Activated T-cell treated with anti-CD3 and anti-CD28 coated beads, Interleukin-2, amount 50 U/mL, for 4 hours (primary cell): ENCODE data around the gene LRRC4C. TPM values are rescaled to one million over a fixed set of nuclear protein-coding genes. Genes with fewer than 3 reads are reported as not detected.
A peak's percentile ranks its signal among the peaks of the same experiment; 100 is the strongest.

Source experiments
- ATAC-seq, 2 donors: fragments of 200-7000 bp; cut with Tn5 transposase; one replicate each; pipeline ENCODE4 v1.10.0; 2021
- DNase-seq: peaks from one replicate; pipeline ENCODE4 v3.0.0-alpha.2; 2020
- H3K27me3 Mint-ChIP-seq: one replicate; pipeline ENCODE4 v1.8.0; 2021; ENCODE audit warnings: low read depth, mixed read lengths
- H3K36me3 Mint-ChIP-seq: one replicate; pipeline ENCODE4 v1.8.0; 2022; ENCODE audit warnings: mixed read lengths; ENCODE audit not compliant: insufficient read depth
- H3K4me1 Mint-ChIP-seq: one replicate; pipeline ENCODE4 v1.8.0; 2021; ENCODE audit warnings: low read depth, mixed read lengths
- H3K4me3 Mint-ChIP-seq: one replicate; pipeline ENCODE4 v1.8.0; 2021; ENCODE audit warnings: mild to moderate bottlenecking, moderate library complexity, mixed read lengths
- H3K9me3 Mint-ChIP-seq: one replicate; pipeline ENCODE4 v1.8.0; 2021; ENCODE audit warnings: mixed read lengths
- total RNA-seq, 3 donors: library from RNA; stranded (reverse); gene quantifications; one replicate each; pipeline ENCODE4 v1.2.1, GENCODE V29; 2021

LRRC4C gene
- total RNA-seq, 3 donors from 2014 or later = not detected

- Mint-ChIP-seq H3K36me3 (no peaks in the 10 kb centered on the region), H3K27me3 (no peaks in the 10 kb centered on the region), H3K4me3 (no peak overlapping the region), H3K9me3 (peaks cover 17% of the 10 kb centered on the region), H3K4me1 (no peaks in the 10 kb centered on the region)
- no peak for ATAC-seq
- DNase-seq = no peak
Measured at GRCh38 chr11:41284354-41284753, 175.1 kb downstream of the LRRC4C start.

GRCh38 chr11:41283191-41283930 lies 176.1 kb downstream of the LRRC4C start:
- no peaks in the 10 kb centered on the region for H3K27me3 Mint-ChIP-seq
- H3K9me3 Mint-ChIP-seq = peaks cover 20% of the 10 kb centered on the region
- no peaks in the 10 kb centered on the region for H3K4me1 Mint-ChIP-seq
- no peak overlapping the region for H3K4me3 Mint-ChIP-seq
- H3K36me3 Mint-ChIP-seq = no peaks in the 10 kb centered on the region
- no peak for DNase-seq
- ATAC-seq = no peak

- DNase-seq (no peak), ATAC-seq (no peak)
- Mint-ChIP-seq H3K4me3 (no peak overlapping the region), H3K4me1 (no peaks in the 10 kb centered on the region), H3K36me3 (no peaks in the 10 kb centered on the region), H3K9me3 (peaks cover 13% of the 10 kb centered on the region), H3K27me3 (no peaks in the 10 kb centered on the region)
Measured at GRCh38 chr11:41282395-41282794, 177.1 kb downstream of the LRRC4C start.

- ATAC-seq (no peak), DNase-seq (no peak)
- Mint-ChIP-seq H3K36me3 (no peaks in the 10 kb centered on the region), H3K9me3 (peaks cover 13% of the 10 kb centered on the region), H3K27me3 (no peaks in the 10 kb centered on the region), H3K4me1 (no peaks in the 10 kb centered on the region), H3K4me3 (no peak overlapping the region)
Measured at GRCh38 chr11:41281131-41281742, 178.2 kb downstream of the LRRC4C start.

- DNase-seq (no peak), ATAC-seq (no peak)
- Mint-ChIP-seq H3K27me3 (no peaks in the 10 kb centered on the region), H3K4me3 (no peak overlapping the region), H3K9me3 (peaks cover 23% of the 10 kb centered on the region), H3K36me3 (no peaks in the 10 kb centered on the region), H3K4me1 (no peaks in the 10 kb centered on the region)
Measured at GRCh38 chr11:41274831-41275230, 184.6 kb downstream of the LRRC4C start.

GRCh38 chr11:41273908-41274307 lies 185.5 kb downstream of the LRRC4C start:
- no peaks in the 10 kb centered on the region for H3K27me3 Mint-ChIP-seq
- ATAC-seq (no peak), DNase-seq (no peak)
- H3K4me3 Mint-ChIP-seq = no peak overlapping the region
- H3K4me1 Mint-ChIP-seq = no peaks in the 10 kb centered on the region
- H3K9me3 Mint-ChIP-seq = peaks cover 23% of the 10 kb centered on the region
- no peaks in the 10 kb centered on the region for H3K36me3 Mint-ChIP-seq

GRCh38 chr11:41267451-41267850 lies 192.0 kb downstream of the LRRC4C start:
- H3K9me3 Mint-ChIP-seq = peaks cover 8% of the 10 kb centered on the region
- H3K36me3 Mint-ChIP-seq = no peaks in the 10 kb centered on the region
- no peaks in the 10 kb centered on the region for H3K27me3 Mint-ChIP-seq
- ATAC-seq = no peak
- DNase-seq = no peak
- no peaks in the 10 kb centered on the region for H3K4me1 Mint-ChIP-seq
- no peak overlapping the region for H3K4me3 Mint-ChIP-seq

GRCh38 chr11:41256041-41256440 lies 203.4 kb downstream of the LRRC4C start:
- Mint-ChIP-seq H3K27me3 (no peaks in the 10 kb centered on the region), H3K4me1 (no peaks in the 10 kb centered on the region), H3K4me3 (no peak overlapping the region), H3K36me3 (no peaks in the 10 kb centered on the region), H3K9me3 (peaks cover 10% of the 10 kb centered on the region)
- no peak for ATAC-seq
- DNase-seq = no peak

GRCh38 chr11:41254966-41255365 lies 204.5 kb downstream of the LRRC4C start:
- H3K27me3 Mint-ChIP-seq = no peaks in the 10 kb centered on the region
- no peaks in the 10 kb centered on the region for H3K36me3 Mint-ChIP-seq
- no peak for DNase-seq
- H3K9me3 Mint-ChIP-seq = peaks cover 10% of the 10 kb centered on the region
- no peak overlapping the region for H3K4me3 Mint-ChIP-seq
- H3K4me1 Mint-ChIP-seq = no peaks in the 10 kb centered on the region
- ATAC-seq = no peak

- H3K9me3 Mint-ChIP-seq = peaks cover 16% of the 10 kb centered on the region
- H3K4me3 Mint-ChIP-seq = no peak overlapping the region
- no peaks in the 10 kb centered on the region for H3K36me3 Mint-ChIP-seq
- no peak for ATAC-seq
- no peak for DNase-seq
- H3K27me3 Mint-ChIP-seq = no peaks in the 10 kb centered on the region
- no peaks in the 10 kb centered on the region for H3K4me1 Mint-ChIP-seq
Measured at GRCh38 chr11:41250408-41250935, 209.0 kb downstream of the LRRC4C start.

GRCh38 chr11:41247621-41248020 lies 211.8 kb downstream of the LRRC4C start:
- H3K36me3 Mint-ChIP-seq = no peaks in the 10 kb centered on the region
- H3K4me3 Mint-ChIP-seq = no peak overlapping the region
- no peak for ATAC-seq
- no peaks in the 10 kb centered on the region for H3K27me3 Mint-ChIP-seq
- peaks cover 16% of the 10 kb centered on the region for H3K9me3 Mint-ChIP-seq
- H3K4me1 Mint-ChIP-seq = no peaks in the 10 kb centered on the region
- no peak for DNase-seq

GRCh38 chr11:41246399-41246745 lies 213.1 kb downstream of the LRRC4C start:
- no peak for DNase-seq
- no peaks in the 10 kb centered on the region for H3K27me3 Mint-ChIP-seq
- no peak overlapping the region for H3K4me3 Mint-ChIP-seq

GRCh38 chr11:41245704-41246398 lies 213.6 kb downstream of the LRRC4C start:
- Mint-ChIP-seq H3K4me1 (no peaks in the 10 kb centered on the region), H3K4me3 (no peak overlapping the region), H3K27me3 (no peaks in the 10 kb centered on the region), H3K36me3 (no peaks in the 10 kb centered on the region), H3K9me3 (peaks cover 21% of the 10 kb centered on the region)
- DNase-seq = no peak
- ATAC-seq = peak in 1 of 2 donors; percentile 14

More at GRCh38 chr11:41246399-41246745, 213.1 kb downstream of the LRRC4C start:
- no peak for ATAC-seq
- no peaks in the 10 kb centered on the region for H3K4me1 Mint-ChIP-seq
- no peaks in the 10 kb centered on the region for H3K36me3 Mint-ChIP-seq
- peaks cover 20% of the 10 kb centered on the region for H3K9me3 Mint-ChIP-seq

- no peak for DNase-seq
- no peaks in the 10 kb centered on the region for H3K27me3 Mint-ChIP-seq
- no peaks in the 10 kb centered on the region for H3K36me3 Mint-ChIP-seq
- H3K9me3 Mint-ChIP-seq = peaks cover 21% of the 10 kb centered on the region
- H3K4me1 Mint-ChIP-seq = no peaks in the 10 kb centered on the region
- no peak for ATAC-seq
- no peak overlapping the region for H3K4me3 Mint-ChIP-seq
Measured at GRCh38 chr11:41245184-41245583, 214.3 kb downstream of the LRRC4C start.
